ENCODE data around the gene PTGES3L.
"Not testable (repeated sequence)": the region's sequence is repeated elsewhere in the genome, so short reads cannot be mapped to it uniquely, and the experiment has no call there.

Gene PTGES3L

GRCh38 chr17:42937712-42938596, 41.9 kb downstream of the PTGES3L start:
- in situ Hi-C loops (cut with MboI; ENCODE audit: low sequenced_read_pairs, unreplicated experiment), result no loop called here
- TF ChIP-seq CTCF (IDR thresholded peaks at IDR 0.05; ENCODE audit: borderline replicate concordance, control extremely low read depth, extremely low read depth, insufficient read depth, missing control alignments), result peak; percentile 43
- peak; percentile 59 for DNase-seq (ENCODE audit: low spot score)

GRCh38 chr17:42929497-42929844, 50.4 kb downstream of the PTGES3L start:
- in situ Hi-C loops (cut with MboI; ENCODE audit: low sequenced_read_pairs, unreplicated experiment), result no loop called here
- no peak for TF ChIP-seq CTCF (IDR thresholded peaks at IDR 0.05; ENCODE audit: borderline replicate concordance, control extremely low read depth, extremely low read depth, insufficient read depth, missing control alignments)
- DNase-seq (ENCODE audit: low spot score), result no peak

GRCh38 chr17:42928714-42929496, 51.0 kb downstream of the PTGES3L start:
- in situ Hi-C loops (cut with MboI; ENCODE audit: low sequenced_read_pairs, unreplicated experiment), result no loop called here
- DNase-seq (ENCODE audit: low spot score), result peak; percentile 76
- peak; percentile 50 for TF ChIP-seq CTCF (IDR thresholded peaks at IDR 0.05; ENCODE audit: borderline replicate concordance, control extremely low read depth, extremely low read depth, insufficient read depth, missing control alignments)

GRCh38 chr17:42924891-42925290, 55.0 kb downstream of the PTGES3L start:
- DNase-seq (ENCODE audit: low spot score), result no peak
- TF ChIP-seq CTCF (IDR thresholded peaks at IDR 0.05; ENCODE audit: borderline replicate concordance, control extremely low read depth, extremely low read depth, insufficient read depth, missing control alignments), result no peak
- in situ Hi-C loops (cut with MboI; ENCODE audit: low sequenced_read_pairs, unreplicated experiment), result no loop called here

GRCh38 chr17:42923472-42923871, 56.4 kb downstream of the PTGES3L start:
- DNase-seq (ENCODE audit: low spot score); in situ Hi-C loops (cut with MboI; ENCODE audit: low sequenced_read_pairs, unreplicated experiment): not testable (repeated sequence)

- no peak for DNase-seq (ENCODE audit: low spot score)
- no peak for TF ChIP-seq CTCF (IDR thresholded peaks at IDR 0.05; ENCODE audit: borderline replicate concordance, control extremely low read depth, extremely low read depth, insufficient read depth, missing control alignments)
- in situ Hi-C loops (cut with MboI; ENCODE audit: low sequenced_read_pairs, unreplicated experiment), result no loop called here
Measured at GRCh38 chr17:42922294-42922693, 57.6 kb downstream of the PTGES3L start.

- DNase-seq (ENCODE audit: low spot score), result no peak
- in situ Hi-C loops (cut with MboI; ENCODE audit: low sequenced_read_pairs, unreplicated experiment), result no loop called here
- TF ChIP-seq CTCF (IDR thresholded peaks at IDR 0.05; ENCODE audit: borderline replicate concordance, control extremely low read depth, extremely low read depth, insufficient read depth, missing control alignments), result no peak
Measured at GRCh38 chr17:42920922-42921321, 59.0 kb downstream of the PTGES3L start.
